Fibroblast of villous mesenchyme (primary cell): ENCODE measurements around the gene CPSF4. TPM values are rescaled to one million over a fixed set of nuclear protein-coding genes. Genes with fewer than 3 reads are reported as not detected.

Source experiments
- DNase-seq: peaks from one replicate; pipeline ENCODE4 v3.0.0-alpha.2; 2010; ENCODE audit warnings: low read depth
- H3K4me3 ChIP-seq: 2 replicates; pipeline ENCODE4 v1.5.1; 2011; ENCODE audit warnings: low read depth, mild to moderate bottlenecking, low read length
- CTCF ChIP-seq: IDR thresholded peaks from 2 replicates; pipeline ENCODE4 v1.5.1; 2012; ENCODE audit warnings: low read depth, mild to moderate bottlenecking, low read length; ENCODE audit not compliant: insufficient read depth
- total RNA-seq: library from RNA; depleted of rRNA; stranded (reverse); fragments of >200 nt; gene quantifications from 2 replicates; pipeline ENCODE4 v1.2.3, GENCODE V29; 2012

The CPSF4 gene
- total RNA-seq = 33.8 and 38.4 TPM in 2 replicates

DNA sequence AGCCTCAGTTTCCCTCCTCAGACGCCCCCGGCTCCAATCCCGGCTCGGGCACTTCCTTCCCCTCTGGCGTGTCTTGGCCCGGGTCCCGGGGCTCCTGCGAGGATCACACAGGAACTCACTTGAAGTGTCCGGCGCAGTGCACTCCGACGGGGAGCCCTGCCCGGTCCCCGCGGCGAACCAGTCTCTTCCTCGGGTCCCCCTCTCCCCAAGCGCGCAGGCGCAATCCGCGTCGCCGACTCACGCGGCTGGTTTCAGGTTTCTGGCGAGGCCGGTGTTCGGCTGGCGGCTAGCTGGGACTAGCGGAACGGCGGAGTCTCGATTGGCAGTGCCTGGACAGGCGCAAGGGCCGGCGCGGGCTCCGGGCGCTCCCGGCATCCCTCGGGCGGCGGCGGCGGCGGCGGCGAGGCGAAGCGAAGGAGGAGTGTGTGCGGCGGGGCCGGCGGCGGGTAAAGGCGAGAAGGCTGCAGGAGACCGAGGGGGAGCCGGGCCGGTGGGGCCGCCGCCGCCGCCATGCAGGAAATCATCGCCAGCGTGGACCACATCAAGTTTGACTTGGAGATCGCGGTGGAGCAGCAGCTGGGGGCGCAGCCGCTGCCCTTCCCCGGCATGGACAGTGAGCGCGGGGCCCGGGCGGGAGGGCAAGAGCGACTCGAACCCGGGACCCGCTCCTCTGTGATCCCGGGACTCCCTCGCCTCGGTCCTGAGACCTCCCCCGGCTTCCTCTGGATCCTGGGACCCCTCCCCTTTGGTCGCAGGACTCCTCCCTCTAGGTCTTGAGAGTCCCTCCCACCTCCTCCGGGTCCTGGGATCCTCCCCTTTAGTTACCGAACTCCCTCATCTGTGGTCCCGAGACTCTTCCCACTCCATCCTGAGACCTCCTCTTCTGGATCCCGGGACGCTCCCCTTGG, at the start of gene CPSF4, which contains the start of gene PTCD1:
Gene CPSF4, plus strand, starts transcription at position 371 of the 908 bp plus-strand sequence. Its CDS starts 140 bp downstream, at position 511.
Gene PTCD1, minus strand, starts transcription at position 226 of the 908 bp plus-strand sequence. CDS start 3,556 bp downstream, outside the sequence.
- H3K4me3 ChIP-seq = peak within 1 kb of the TSS; percentile 98
- peak; percentile 95 for DNase-seq

GRCh38 chr7:99389772-99390171, 49.0 kb upstream of the CPSF4 start:
- DNase-seq = no peak
- no peak for TF ChIP-seq CTCF
- no peak overlapping the region for H3K4me3 ChIP-seq

More for the DNA sequence above, at the start of gene CPSF4, which contains the start of gene PTCD1:
- no peak for TF ChIP-seq CTCF

- no peak for TF ChIP-seq CTCF
- H3K4me3 ChIP-seq = no peak overlapping the region
- DNase-seq = no peak
Observed at GRCh38 chr7:99390941-99391602, 47.7 kb upstream of the CPSF4 start.

DNA sequence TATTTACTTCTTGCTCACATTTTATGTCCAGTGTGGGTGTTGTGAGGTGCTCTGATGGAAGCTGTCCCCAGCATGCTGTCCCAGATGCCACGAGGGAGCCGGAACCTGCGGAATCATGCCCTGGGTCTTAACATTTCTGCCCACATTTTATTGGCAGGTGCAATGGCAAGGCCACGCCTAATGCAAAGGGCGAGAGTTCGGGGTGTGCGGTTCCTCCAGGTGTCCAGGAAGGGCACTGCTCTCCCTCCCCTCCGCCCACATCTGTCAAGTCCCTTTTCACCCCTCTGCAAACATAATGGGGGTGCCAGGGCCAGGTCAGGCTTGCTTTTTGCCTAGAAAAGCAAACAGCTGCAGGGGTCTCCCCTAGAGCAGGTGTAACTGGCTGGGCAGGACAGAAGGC, 46.7 kb upstream of the CPSF4 start:
- DNase-seq = no peak
- TF ChIP-seq CTCF = no peak

DNA sequence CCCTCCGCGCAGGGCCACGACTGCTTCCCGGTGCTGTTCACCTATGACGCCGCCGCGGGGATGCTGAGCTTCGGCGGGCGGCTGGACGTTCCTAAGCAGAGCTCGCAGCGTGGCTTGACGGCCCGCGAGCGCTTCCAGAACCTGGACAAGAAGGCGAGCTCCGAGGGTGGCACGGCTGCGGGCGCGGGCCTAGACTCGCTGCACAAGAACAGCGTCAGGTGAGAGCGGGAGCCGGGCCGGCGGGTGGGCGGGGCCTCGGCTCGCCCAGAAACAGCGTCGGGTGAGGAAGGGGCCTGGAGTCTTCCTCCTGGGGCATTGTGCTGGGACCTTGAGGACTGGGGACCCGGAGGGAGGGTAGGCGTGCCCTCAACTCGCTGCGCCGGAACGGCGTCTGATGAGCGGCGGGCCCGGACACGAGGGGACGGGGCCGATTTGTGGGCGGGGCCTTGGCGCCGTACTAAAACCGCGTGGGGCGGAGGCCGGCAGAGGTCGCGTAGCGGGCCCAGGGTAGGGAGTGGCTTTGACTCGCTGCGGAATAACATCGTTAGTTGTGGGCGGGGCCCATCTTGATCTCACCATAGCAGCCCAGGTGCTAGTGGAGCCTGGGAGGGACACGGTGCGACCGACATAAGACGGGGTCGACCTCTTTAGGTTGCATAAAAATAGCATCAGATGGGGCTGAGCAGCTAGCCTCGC, 45.9 kb upstream of the CPSF4 start:
- TF ChIP-seq CTCF = no peak
- H3K4me3 ChIP-seq = peak overlapping the region; percentile 41
- DNase-seq = peak; percentile 60

More for the DNA sequence above, 46.7 kb upstream of the CPSF4 start:
- no peak overlapping the region for H3K4me3 ChIP-seq

DNA sequence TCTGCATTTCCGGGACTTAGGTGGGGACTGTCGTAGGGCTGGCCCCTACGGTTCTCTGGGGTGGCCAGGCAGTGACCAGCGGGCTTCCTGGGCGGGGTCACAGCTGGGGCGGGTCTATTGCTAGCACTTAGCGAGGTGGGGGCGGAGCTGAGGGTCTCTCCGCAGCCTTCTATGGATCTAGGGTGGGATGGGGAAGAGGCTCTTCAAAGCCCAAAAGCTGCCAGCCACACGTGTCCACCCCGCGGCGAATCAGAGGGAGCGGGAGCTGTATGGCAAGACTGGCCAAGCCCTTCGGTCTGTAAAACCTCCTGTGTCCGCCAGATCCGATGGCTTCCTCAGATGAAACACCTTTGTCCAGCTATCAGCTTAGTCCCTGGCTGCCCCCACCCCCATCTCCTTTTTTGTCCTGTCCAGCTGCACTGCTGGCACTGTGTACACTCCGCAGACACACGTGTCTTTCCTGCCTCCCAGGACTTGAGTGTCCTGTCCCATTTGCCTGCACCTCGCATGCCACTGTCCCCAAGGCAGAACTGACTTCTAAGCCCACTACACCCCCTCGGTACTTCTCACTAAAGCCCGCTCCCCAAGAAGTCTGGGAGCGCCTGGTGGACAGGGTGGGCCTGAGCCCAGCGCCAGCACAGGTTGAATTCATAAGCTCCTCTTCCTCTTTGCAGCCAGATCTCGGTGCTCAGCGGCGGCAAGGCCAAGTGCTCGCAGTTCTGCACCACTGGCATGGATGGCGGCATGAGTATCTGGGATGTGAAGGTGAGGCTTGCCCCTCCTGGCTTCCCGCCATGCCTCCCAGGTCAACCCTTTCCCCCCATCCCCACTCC, 45.2 kb upstream of the CPSF4 start:
- H3K4me3 ChIP-seq = peak overlapping the region; percentile 41
- no peak for DNase-seq
- TF ChIP-seq CTCF = no peak
